Uterus (tissue), 2 donors: ENCODE data around the gene BRD7.

Experiments
- POLR2A ChIP-seq, 2 donors: fragments of 450-650 bp; IDR thresholded peaks; one replicate each; pipeline ENCODE4 v1.6.1; 2016; ENCODE audit warnings: antibody characterized with exemption in 2 of 2, mild to moderate bottlenecking in 1 of 2, moderate library complexity in 1 of 2
- TF ChIP-seq, protein P1 (sequence below), 4 experiments: fragments of 200-600 bp in 2 of 4; fragments of 450-650 bp in 2 of 4; sonication (generic) in 2 of 4; IDR thresholded peaks; one replicate each; pipeline ENCODE4 v1.5.1; 2016 to 2019; ENCODE audit warnings: antibody characterized with exemption in 4 of 4, mild to moderate bottlenecking in 2 of 4, moderate library complexity in 1 of 4

DNA sequence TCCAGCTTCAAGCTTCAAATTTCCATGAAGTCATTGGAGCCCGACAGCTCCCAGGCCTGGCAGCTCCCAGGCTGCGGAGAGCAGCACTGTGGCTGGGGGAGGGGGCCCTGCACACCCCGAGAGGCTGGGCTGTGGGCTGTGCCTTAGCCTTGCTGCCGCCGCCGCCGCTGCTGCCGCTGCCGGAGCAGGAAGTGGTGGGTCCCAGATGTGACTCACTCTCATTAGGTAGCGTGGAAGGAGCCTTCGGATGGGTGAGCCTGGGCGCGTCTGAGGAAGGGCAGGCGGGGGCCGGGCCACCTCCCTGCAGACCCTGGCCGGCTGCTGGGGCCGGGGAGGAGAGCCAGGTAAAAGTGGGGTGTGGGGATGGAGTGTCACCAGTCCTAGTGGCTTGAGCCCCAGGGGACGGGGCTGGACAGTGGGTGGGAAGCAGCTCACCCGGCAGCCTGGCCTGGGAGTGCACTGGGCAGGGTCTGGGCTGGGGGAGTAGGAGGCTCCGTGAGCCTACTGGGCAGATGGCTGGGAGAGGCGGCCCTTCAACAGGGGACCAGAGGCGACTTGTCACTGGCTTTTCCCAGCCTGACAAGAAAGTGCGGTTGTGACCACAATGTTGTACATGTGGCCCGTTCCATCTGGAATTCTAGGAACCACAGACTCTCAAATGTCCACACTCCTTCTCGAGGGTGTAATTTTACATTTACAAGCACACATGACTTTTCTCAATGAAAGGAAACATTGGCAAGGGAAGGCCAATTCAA, 102.3 kb downstream of the BRD7 start, which contains the start of gene ADCY7:
- TF ChIP-seq, protein P1, sequence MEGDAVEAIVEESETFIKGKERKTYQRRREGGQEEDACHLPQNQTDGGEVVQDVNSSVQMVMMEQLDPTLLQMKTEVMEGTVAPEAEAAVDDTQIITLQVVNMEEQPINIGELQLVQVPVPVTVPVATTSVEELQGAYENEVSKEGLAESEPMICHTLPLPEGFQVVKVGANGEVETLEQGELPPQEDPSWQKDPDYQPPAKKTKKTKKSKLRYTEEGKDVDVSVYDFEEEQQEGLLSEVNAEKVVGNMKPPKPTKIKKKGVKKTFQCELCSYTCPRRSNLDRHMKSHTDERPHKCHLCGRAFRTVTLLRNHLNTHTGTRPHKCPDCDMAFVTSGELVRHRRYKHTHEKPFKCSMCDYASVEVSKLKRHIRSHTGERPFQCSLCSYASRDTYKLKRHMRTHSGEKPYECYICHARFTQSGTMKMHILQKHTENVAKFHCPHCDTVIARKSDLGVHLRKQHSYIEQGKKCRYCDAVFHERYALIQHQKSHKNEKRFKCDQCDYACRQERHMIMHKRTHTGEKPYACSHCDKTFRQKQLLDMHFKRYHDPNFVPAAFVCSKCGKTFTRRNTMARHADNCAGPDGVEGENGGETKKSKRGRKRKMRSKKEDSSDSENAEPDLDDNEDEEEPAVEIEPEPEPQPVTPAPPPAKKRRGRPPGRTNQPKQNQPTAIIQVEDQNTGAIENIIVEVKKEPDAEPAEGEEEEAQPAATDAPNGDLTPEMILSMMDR (IDR thresholded peaks at IDR 0.05) = no peak
- no peak for TF ChIP-seq POLR2A (IDR thresholded peaks at IDR 0.05)
